Common myeloid progenitor, CD34-positive (primary cell): ENCODE measurements around the gene PEX5.
A peak's percentile ranks its signal among the peaks of the same experiment; 100 is the strongest.
"Not testable (repeated sequence)": the region's sequence is repeated elsewhere in the genome, so short reads cannot be mapped to it uniquely, and the experiment has no call there.

Experiments used
- CTCF ChIA-PET: fragments of 350-600 bp; sonication (Branson Sonifier 250); formaldehyde crosslinking; loops from one replicate; lab custom pipeline; 2021; ENCODE audit warnings: antibody characterized with exemption; lab: Charles Lee
- POLR2A ChIA-PET: fragments of 350-600 bp; sonication (Branson Sonifier 250); formaldehyde crosslinking; loops from one replicate; lab custom pipeline; 2021; ENCODE audit warnings: antibody characterized with exemption; lab: Charles Lee
- DNase-seq, 3 donors: peaks; one replicate each; pipeline versions ENCODE4 v3.0.0 to v3.0.0-alpha.2; 2013
- H3K27ac ChIP-seq, 2 experiments: 1 replicate in 1 of 2; 2 replicates in 1 of 2; pipeline ENCODE4 v1.7.0; 2013; ENCODE audit warnings: inconsistent platforms in 2 of 2, low read length in 2 of 2, mild to moderate bottlenecking in 2 of 2, low read depth in 1 of 2, moderate library complexity in 1 of 2; ENCODE audit not compliant: severe bottlenecking in 2 of 2, insufficient read depth in 1 of 2, poor library complexity in 1 of 2
- H3K27me3 ChIP-seq, 5 experiments: replicated peaks in 2 of 5; 1 replicate in 3 of 5; 2 replicates in 2 of 5; pipeline versions ENCODE4 v1.6.1 to v1.7.0; 2013; ENCODE audit warnings: low read length in 4 of 5, mild to moderate bottlenecking in 2 of 5, moderate library complexity in 2 of 5, inconsistent platforms in 1 of 5; ENCODE audit not compliant: insufficient read depth in 5 of 5, control insufficient read depth in 4 of 5
- H3K36me3 ChIP-seq, 4 experiments: 1 replicate in 2 of 4; 2 replicates in 2 of 4; pipeline versions ENCODE4 v1.6.1 to v1.7.0; 2013; ENCODE audit warnings: low read length in 3 of 4, control low read depth in 1 of 4, mild to moderate bottlenecking in 1 of 4; ENCODE audit not compliant: control insufficient read depth in 4 of 4, insufficient read depth in 4 of 4
- H3K4me1 ChIP-seq, 4 experiments: 1 replicate in 3 of 4; 2 replicates in 1 of 4; pipeline versions ENCODE4 v1.6.1 to v1.7.1; 2013; ENCODE audit warnings: low read length in 3 of 4, mild to moderate bottlenecking in 3 of 4, control low read depth in 1 of 4, inconsistent platforms in 1 of 4, moderate library complexity in 1 of 4; ENCODE audit not compliant: control insufficient read depth in 4 of 4, insufficient read depth in 4 of 4; ENCODE audit errors: control extremely low read depth in 1 of 4
- H3K4me3 ChIP-seq, 7 experiments: 1 replicate in 4 of 7; 2 replicates in 3 of 7; pipeline versions ENCODE4 v1.5.1 to v1.7.0; 2013; ENCODE audit warnings: mild to moderate bottlenecking in 7 of 7, low read length in 6 of 7, moderate library complexity in 6 of 7, inconsistent platforms in 2 of 7, low read depth in 2 of 7, control low read depth in 1 of 7; ENCODE audit not compliant: insufficient read depth in 4 of 7, control insufficient read depth in 1 of 7; ENCODE audit errors: extremely low read depth in 1 of 7
- H3K9me3 ChIP-seq, 5 experiments: 1 replicate in 4 of 5; 2 replicates in 1 of 5; pipeline versions ENCODE4 v1.6.1 to v1.7.1; 2013; ENCODE audit warnings: low read length in 4 of 5, mild to moderate bottlenecking in 2 of 5, inconsistent platforms in 1 of 5, low read depth in 1 of 5, moderate library complexity in 1 of 5; ENCODE audit not compliant: control insufficient read depth in 4 of 5, insufficient read depth in 2 of 5; ENCODE audit errors: control extremely low read depth in 1 of 5
- WGBS: methylation state at CpG from one replicate; pipeline ENCODE4 v1.1.5; 2013; ENCODE audit not compliant: insufficient coverage; 5-methylcytosine and 5-hydroxymethylcytosine counted together

The PEX5 gene

DNA sequence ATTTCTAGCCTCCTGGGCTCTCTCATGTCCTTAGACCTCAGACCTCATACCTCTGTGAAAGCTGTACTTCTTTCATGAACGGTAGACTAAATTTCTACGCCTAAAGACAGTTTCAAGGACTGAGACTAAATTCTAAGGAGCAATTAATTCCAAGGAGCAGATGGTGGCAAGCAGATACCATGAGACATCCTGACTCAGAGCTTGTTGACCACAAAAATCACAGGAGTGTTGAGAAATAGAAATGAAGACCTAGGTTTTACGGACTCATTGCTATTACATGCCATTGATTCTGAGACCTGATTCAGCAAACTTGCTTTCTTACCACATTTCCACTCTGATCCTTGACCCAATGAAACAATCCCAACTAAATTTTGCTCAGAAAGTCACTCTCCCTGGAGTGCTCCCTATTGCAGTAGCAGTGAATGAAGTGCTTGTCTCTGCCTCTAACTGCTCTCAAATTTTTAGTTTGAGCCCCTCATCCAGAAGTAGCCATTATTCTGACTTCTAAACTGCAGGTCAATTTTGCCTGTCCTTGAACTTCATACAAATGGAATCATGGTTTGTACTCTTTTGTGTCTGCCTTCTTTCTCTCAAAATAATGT is 52.0 kb downstream of the PEX5 start:
- ChIA-PET POLR2A (interaction anchor here (0.5 to 0.8 kb wide), 2 partner anchors 47 to 113 kb away, joined by 3 read pairs; no protein-coding TSS in a partner anchor), CTCF (interaction anchor here (1.2 to 1.9 kb wide), 3 partner anchors 16 to 21 kb away, joined by 3 to 5 read pairs (median 4); no protein-coding TSS in a partner anchor)
- H3K9me3 ChIP-seq, result peaks cover 0 to 5% (median 3%) of the 10 kb centered on the region in 5 experiments
- peaks cover 0 to 10% (median 6%) of the 10 kb centered on the region in 4 experiments for H3K4me1 ChIP-seq
- H3K4me3 ChIP-seq, result no peak overlapping the region
- DNase-seq, result peak in 2 of 3 donors; percentile 65 to 77
- H3K27me3 ChIP-seq, result no peaks in the 10 kb centered on the region
- WGBS, result no CpG with 5 or more reads among the region's 3 CpGs
- H3K36me3 ChIP-seq, result no peaks in the 10 kb centered on the region
- H3K27ac ChIP-seq, result no peak overlapping the region

DNA sequence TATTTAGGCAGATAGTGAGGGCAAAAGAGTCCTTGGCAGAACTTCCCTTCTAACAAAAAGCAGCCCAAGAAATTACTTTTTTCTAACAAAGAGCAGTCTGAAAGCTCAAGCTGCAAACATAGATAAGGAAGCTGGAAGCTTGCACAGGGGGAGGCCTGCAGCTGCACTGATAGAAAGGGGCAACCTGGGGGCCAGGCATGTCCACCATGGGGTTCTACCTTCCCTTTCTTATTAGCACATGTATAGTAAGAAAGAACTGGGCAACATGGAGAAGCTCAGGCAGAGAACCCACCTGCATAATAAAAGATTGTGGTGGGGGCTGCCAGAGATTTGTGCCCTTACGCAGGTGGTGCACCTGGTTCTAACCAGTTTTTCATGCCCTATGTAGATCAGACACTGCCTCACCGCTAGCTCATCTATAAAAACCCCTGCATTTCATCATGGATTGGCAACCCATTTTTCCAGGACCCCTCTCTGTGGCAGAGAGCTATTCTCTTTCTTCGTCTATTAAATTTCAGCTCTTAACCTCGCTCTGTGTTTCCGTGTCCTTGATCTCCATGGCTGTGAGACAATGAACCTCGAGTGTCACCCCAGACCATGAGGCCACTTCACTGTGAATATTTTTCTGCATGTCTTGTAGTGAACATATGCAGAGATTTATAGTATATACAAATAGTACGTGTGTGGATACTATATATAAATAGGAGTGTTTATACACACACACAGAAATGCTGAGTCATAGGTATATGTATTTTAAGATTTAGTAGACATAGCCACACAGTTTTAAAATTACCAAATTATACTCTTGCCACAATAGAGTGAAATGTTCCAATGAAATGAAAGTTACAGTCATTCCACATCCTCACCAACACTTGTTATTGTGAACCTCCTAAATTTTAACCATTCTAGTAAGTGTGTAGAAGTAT is 53.0 kb downstream of the PEX5 start:
- WGBS, result 86% methylated on average over 5 of the region's 7 CpGs
- POLR2A ChIA-PET, result no interaction called here
- peaks cover 0 to 5% (median 3%) of the 10 kb centered on the region in 5 experiments for H3K9me3 ChIP-seq
- H3K27me3 ChIP-seq, result no peaks in the 10 kb centered on the region
- peaks cover 0 to 10% (median 6%) of the 10 kb centered on the region in 4 experiments for H3K4me1 ChIP-seq
- no peak overlapping the region for H3K4me3 ChIP-seq
- peak; percentile 56 to 92 (median 81) for DNase-seq
- no peak overlapping the region for H3K27ac ChIP-seq
- CTCF ChIA-PET, result interaction anchor here (1.1 to 1.9 kb wide), 3 partner anchors 16 to 53 kb away, joined by 3 to 5 read pairs (median 3); no protein-coding TSS in a partner anchor
- H3K36me3 ChIP-seq, result no peaks in the 10 kb centered on the region

GRCh38 chr12:7251328-7251996 is 62.0 kb downstream of the PEX5 start:
- H3K36me3 ChIP-seq, H3K4me1 ChIP-seq, POLR2A ChIA-PET, H3K4me3 ChIP-seq, H3K9me3 ChIP-seq, H3K27me3 ChIP-seq, H3K27ac ChIP-seq, DNase-seq: not testable (repeated sequence)
- WGBS, result 90% methylated on average over 10 of the region's 22 CpGs
- CTCF ChIA-PET, result interaction anchor here (1.5 kb wide), 1 partner anchor 12 kb away, joined by 3 read pairs; no protein-coding TSS in a partner anchor

- CTCF ChIA-PET, result interaction anchor here (1.1 to 2.0 kb wide), 2 partner anchors 17 to 43 kb away, joined by 3 to 5 read pairs; no protein-coding TSS in a partner anchor
- no CpG with 5 or more reads among the region's 1 CpG for WGBS
Measured at GRCh38 chr12:7259060-7259459, 69.6 kb downstream of the PEX5 start.

More at GRCh38 chr12:7259060-7259459, 69.6 kb downstream of the PEX5 start:
- H3K27me3 ChIP-seq, result no peaks in the 10 kb centered on the region
- H3K4me1 ChIP-seq, result peaks cover 0 to 10% (median 4%) of the 10 kb centered on the region in 4 experiments
- no peak overlapping the region for H3K27ac ChIP-seq
- DNase-seq, result peak in 1 of 3 donors; percentile 8
- H3K9me3 ChIP-seq, result peaks cover 0 to 2% (median 0%) of the 10 kb centered on the region in 5 experiments
- POLR2A ChIA-PET, result no interaction called here
- no peak overlapping the region for H3K4me3 ChIP-seq
- H3K36me3 ChIP-seq, result no peaks in the 10 kb centered on the region
